ENCODE results near the gene KRT13. TPM values are rescaled to one million over a fixed set of nuclear protein-coding genes. Genes with fewer than 3 reads are reported as not detected.
A peak's percentile ranks its signal among the peaks of the same experiment; 100 is the strongest.

KRT13 gene
- total and polyA plus RNA-seq, 5 experiments from 2014 or later: not detected

DNA sequence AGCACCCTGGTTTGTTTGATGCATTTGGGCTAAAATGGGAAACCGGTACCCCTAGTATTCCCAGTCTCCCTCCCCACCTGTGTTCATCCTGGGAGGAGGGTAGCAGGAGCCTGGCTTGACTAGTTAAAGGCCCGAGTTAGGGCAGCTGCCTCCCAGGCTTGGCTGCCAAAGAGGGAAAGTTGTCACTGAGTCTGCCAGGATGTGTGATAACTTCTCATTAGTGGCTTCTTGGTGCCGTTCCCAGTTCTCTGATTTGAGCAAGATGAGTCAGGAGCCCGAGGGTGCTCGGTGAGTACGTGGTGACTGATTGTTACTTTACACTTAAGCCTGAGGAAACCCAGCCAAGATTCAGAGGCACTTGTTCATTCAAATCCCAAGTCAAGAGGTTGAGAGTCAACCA is 40.7 kb downstream of the KRT13 start:
- Mint-ChIP-seq H3K36me3 (peaks cover 0 to 8% (median 0%) of the 10 kb centered on the region in 3 donors), H3K4me1 (peaks cover 0 to 3% (median 0%) of the 10 kb centered on the region in 4 donors), H3K9me3 (peaks cover 0 to 12% (median 3%) of the 10 kb centered on the region in 9 donors), H3K27me3 (peaks cover 0 to 12% (median 3%) of the 10 kb centered on the region in 5 donors), H3K27ac (peak overlapping the region in 4 of 10 donors; percentile 13 to 89 (median 42)), H3K4me3 (no peak overlapping the region)
- ATAC-seq: no peak
- no peak for DNase-seq
- POLR2A ChIA-PET: no interaction called here

DNA sequence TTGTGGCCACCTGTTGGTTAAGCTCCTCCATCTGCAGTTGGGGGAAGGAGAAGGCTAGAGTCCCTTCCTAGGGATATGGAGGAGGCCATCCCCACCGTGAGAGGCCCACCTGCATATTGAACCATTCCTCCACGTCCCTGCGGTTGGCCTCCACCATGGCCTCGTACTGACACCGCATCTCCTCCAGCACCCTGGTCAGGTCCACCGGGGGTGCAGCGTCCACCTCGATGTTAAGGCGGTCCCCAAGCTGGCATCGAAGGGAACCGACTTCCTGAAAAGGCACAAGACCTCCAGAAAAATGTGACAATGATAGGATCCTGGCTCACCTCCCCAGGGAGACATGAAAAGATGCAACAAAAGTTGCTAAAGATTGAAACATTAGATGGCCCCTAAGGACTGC is 41.2 kb downstream of the KRT13 start:
- H3K4me3 Mint-ChIP-seq: no peak overlapping the region
- no peak for ATAC-seq
- peaks cover 0 to 12% (median 3%) of the 10 kb centered on the region in 5 donors for H3K27me3 Mint-ChIP-seq
- no peak for DNase-seq
- peaks cover 0 to 3% (median 0%) of the 10 kb centered on the region in 4 donors for H3K4me1 Mint-ChIP-seq
- H3K36me3 Mint-ChIP-seq: peaks cover 0 to 8% (median 0%) of the 10 kb centered on the region in 3 donors
- H3K9me3 Mint-ChIP-seq: peaks cover 0 to 12% (median 3%) of the 10 kb centered on the region in 9 donors
- POLR2A ChIA-PET: no interaction called here
- H3K27ac Mint-ChIP-seq: peak overlapping the region in 1 of 10 donors; percentile 43

DNA sequence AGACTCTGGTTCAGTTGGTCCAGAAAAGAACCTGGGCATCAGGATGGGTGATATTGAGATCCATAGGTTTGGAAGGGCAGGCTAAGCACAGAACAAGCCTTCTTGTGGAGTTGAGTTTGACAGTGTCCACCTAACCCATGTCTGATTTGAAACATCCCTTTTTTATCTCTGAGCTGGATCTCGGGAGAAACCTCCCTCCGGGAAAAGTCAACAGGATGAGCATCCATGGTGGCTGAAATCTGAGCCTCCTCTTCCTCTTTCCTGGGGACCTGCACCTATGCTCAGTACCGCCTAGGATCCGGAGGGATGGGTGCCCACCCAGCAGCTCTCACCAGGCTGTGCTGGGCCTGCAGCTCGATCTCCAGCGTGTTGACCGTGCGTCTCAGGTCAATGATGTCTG is 41.7 kb downstream of the KRT13 start:
- peaks cover 0 to 3% (median 0%) of the 10 kb centered on the region in 4 donors for H3K4me1 Mint-ChIP-seq

DNA sequence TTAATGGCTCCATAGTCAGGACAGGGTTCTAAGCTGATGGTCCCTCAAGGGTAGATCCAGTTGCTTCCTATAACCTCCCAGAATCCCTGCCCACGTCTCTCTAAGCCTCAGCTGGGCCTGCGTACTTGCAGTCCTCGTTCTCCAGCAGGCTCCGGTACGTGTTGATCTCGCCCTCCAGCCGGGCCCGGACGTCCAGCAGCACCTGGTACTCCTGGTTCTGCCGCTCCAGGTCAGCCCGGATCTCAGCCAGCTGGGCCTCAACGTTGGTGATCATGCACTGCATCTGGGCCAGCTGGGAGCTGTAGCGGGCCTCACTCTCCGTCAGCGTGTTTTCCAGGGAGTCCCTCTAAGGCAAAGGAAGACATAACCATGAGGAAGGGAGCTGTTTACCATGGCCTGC is 42.7 kb downstream of the KRT13 start:
- DNase-seq (no peak), ATAC-seq (no peak)
- POLR2A ChIA-PET: no interaction called here
- Mint-ChIP-seq H3K4me1 (peaks cover 0 to 3% (median 0%) of the 10 kb centered on the region in 4 donors), H3K36me3 (peaks cover 0 to 2% (median 0%) of the 10 kb centered on the region in 3 donors), H3K27ac (peak overlapping the region in 1 of 10 donors; percentile 23), H3K27me3 (peaks cover 0 to 12% (median 3%) of the 10 kb centered on the region in 5 donors), H3K4me3 (no peak overlapping the region), H3K9me3 (peaks cover 0 to 1% (median 0%) of the 10 kb centered on the region in 9 donors)

More for the DNA sequence above, 41.7 kb downstream of the KRT13 start:
- DNase-seq: no peak
- Mint-ChIP-seq H3K27me3 (peaks cover 0 to 12% (median 3%) of the 10 kb centered on the region in 5 donors), H3K4me3 (no peak overlapping the region), H3K9me3 (peaks cover 0 to 12% (median 3%) of the 10 kb centered on the region in 9 donors), H3K27ac (peak overlapping the region in 1 of 10 donors; percentile 44), H3K36me3 (peaks cover 0 to 8% (median 0%) of the 10 kb centered on the region in 3 donors)
- POLR2A ChIA-PET: no interaction called here
- no peak for ATAC-seq

DNA sequence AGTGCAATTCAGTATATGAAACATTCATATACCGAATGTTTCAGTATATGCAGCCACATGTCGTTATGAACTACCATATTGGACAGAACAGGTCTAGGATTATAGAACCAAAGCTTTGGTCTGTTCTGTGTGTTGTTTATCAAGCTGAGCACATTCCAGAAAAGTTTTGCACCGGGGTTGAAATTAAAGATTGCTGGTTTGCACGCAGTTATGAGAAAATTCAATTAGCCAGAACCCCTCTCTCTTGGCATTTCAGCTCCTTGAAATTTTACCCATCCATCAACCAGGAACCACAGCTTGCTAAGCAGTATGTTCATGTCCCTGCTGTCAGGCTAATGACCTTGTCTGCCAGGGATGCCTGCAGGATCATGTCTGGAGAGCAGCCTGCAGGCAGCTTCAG is 47.7 kb downstream of the KRT13 start:
- Mint-ChIP-seq H3K9me3 (no peaks in the 10 kb centered on the region), H3K36me3 (no peaks in the 10 kb centered on the region), H3K27ac (no peak overlapping the region), H3K27me3 (peaks cover 0 to 10% (median 4%) of the 10 kb centered on the region in 5 donors), H3K4me3 (no peak overlapping the region), H3K4me1 (peaks cover 0 to 3% (median 0%) of the 10 kb centered on the region in 4 donors)
- ATAC-seq (no peak), DNase-seq (no peak)
- POLR2A ChIA-PET: no interaction called here

DNA sequence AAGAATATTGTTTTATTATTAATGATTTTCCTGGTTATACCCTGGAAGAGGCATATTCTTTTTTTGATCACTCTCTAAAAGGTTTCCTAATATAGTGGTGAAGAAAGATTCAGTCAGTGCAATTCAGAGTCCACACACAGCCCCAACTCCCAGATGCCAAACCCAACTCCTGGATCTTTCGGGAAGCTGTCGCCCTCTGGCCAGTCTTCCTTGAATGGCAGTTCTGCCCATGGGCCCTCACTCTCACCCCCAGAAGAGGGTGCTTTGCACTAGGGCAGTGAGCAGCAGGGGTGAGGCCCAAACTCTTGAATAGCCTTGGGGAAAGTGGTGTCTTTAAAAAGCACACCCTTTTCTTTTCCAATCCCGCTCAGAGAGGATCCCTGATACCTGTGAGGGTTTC is 49.2 kb downstream of the KRT13 start:
- POLR2A ChIA-PET: no interaction called here
- DNase-seq: no peak
- Mint-ChIP-seq H3K27ac (no peak overlapping the region), H3K4me3 (no peak overlapping the region), H3K4me1 (peaks cover 0 to 3% (median 0%) of the 10 kb centered on the region in 4 donors), H3K36me3 (no peaks in the 10 kb centered on the region), H3K9me3 (no peaks in the 10 kb centered on the region), H3K27me3 (peaks cover 0 to 6% (median 1%) of the 10 kb centered on the region in 5 donors)
- ATAC-seq: no peak

DNA sequence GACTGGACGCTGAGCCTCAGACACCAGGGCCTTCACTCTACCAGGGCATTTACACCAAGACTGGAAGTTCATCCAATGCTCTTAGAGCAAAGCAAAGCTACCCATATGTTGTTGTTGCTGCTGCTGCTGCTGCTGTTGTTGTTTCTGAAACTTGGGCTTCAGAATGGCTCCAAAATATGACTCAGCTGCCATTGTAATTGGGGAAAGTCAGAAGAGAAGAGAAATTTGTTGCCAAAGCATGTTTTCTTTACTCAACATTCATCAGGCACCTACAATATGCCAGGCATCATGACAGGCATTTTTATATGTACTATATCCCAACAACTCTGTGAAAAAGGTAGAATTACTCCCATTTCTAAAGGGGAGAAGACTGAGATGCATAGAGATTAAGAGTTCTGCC is 50.2 kb downstream of the KRT13 start:
- Mint-ChIP-seq H3K36me3 (no peaks in the 10 kb centered on the region), H3K9me3 (no peaks in the 10 kb centered on the region), H3K27me3 (peaks cover 1 to 6% (median 4%) of the 10 kb centered on the region in 5 donors), H3K27ac (no peak overlapping the region), H3K4me1 (peaks cover 0 to under 1% (median 0%) of the 10 kb centered on the region in 4 donors), H3K4me3 (no peak overlapping the region)
- POLR2A ChIA-PET: no interaction called here
- no peak for DNase-seq
- ATAC-seq: no peak

DNA sequence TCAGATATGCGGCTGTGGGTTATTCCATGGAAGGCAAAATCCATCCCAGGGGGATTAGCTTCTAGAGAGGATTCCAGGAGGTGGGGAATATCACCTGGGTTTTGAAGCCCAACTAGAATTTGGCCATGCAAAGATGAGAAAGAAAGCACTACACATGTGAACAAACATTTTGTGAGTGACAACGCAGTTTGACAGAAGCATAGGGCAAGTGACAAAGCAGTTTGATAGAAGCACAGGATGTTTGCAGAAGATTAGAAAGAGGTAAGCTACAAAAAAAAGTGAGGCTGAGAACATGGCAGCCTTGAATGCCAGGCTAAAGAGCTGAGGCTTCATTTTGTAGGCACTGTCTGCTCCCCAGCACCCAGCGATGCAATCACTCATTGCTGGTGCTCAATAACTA is 52.3 kb downstream of the KRT13 start:
- H3K27me3 Mint-ChIP-seq: peaks cover 2 to 9% (median 3%) of the 10 kb centered on the region in 5 donors
- no peak for ATAC-seq
- DNase-seq: no peak
- H3K36me3 Mint-ChIP-seq: no peaks in the 10 kb centered on the region
- no peak overlapping the region for H3K4me3 Mint-ChIP-seq
- H3K4me1 Mint-ChIP-seq: no peaks in the 10 kb centered on the region
- H3K27ac Mint-ChIP-seq: no peak overlapping the region
- no peaks in the 10 kb centered on the region for H3K9me3 Mint-ChIP-seq
- POLR2A ChIA-PET: no interaction called here

DNA sequence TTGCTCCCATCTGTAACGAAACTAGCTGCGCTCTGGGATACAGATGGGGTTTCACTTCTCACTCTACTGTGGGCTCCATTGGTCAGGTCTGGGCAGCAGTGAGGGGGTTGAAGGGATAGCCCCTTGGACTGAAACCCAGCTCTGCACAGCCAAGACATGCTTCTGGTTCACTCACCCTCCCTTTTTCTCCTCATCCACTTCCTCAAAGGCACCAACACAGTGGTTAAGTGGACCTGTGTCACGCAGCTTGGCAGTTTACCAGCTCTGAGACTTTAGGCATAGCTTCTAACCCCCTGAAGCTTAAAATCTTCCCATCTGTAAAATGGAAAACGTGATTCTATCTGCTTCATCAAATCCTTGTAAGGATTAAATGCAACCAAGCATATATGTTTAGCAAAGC is 53.1 kb downstream of the KRT13 start:
- ATAC-seq: no peak

DNA sequence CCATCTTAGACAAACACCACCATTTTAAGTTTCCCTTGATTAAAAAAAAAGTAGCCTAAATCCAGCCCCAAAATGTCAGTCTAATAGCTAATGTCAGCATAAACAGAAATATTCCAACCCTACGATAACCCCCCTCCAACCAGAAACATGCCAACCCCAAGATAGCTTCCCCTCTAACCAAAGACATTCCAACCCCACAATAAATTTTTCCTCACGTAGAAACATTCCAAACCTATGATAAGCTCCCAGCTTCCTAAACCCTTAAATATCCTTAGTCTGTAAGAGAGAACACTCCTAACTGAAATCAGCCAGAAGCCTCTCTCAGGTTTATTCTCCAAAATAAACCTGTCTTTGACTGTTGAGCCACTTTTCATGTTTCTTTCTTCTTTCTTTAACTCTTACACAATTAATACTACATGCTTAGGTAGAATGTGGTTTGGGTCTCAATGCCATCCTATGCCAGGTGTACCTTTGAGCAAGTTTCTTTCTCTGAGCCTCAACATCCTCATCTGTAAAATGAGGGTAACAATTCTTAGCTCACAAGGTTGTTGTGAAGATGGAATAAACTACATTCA is 54.2 kb downstream of the KRT13 start:
- POLR2A ChIA-PET: no interaction called here
- peak overlapping the region in 1 of 10 donors; percentile 75 for H3K27ac Mint-ChIP-seq
- H3K36me3 Mint-ChIP-seq: no peaks in the 10 kb centered on the region
- DNase-seq: no peak
- H3K9me3 Mint-ChIP-seq: no peaks in the 10 kb centered on the region
- no peak overlapping the region for H3K4me3 Mint-ChIP-seq
- ATAC-seq: no peak
- H3K27me3 Mint-ChIP-seq: peaks cover 2 to 9% (median 5%) of the 10 kb centered on the region in 5 donors
- H3K4me1 Mint-ChIP-seq: peaks cover 0 to 2% (median 0%) of the 10 kb centered on the region in 4 donors

More for the DNA sequence above, 53.1 kb downstream of the KRT13 start:
- POLR2A ChIA-PET: no interaction called here
- Mint-ChIP-seq H3K4me3 (no peak overlapping the region), H3K9me3 (no peaks in the 10 kb centered on the region), H3K36me3 (no peaks in the 10 kb centered on the region), H3K27ac (peak overlapping the region in 1 of 10 donors; percentile 35), H3K27me3 (peaks cover 2 to 9% (median 3%) of the 10 kb centered on the region in 5 donors), H3K4me1 (no peaks in the 10 kb centered on the region)
- no peak for DNase-seq

Small RNA genes lying within 50 kb of the gene (microRNA-seq; reads per million reads assigned to microRNA genes)
- not detected for gene MIR6510 (ENCODE audit: borderline microRNAs expressed)

Other genes starting within 250 kb of the KRT13 start
- gene KRTAP9-6, start 240.2 kb downstream of the KRT13 start, total RNA-seq: not detected
- not detected for gene KRTAP9-6, start 240.2 kb downstream of the KRT13 start, polyA plus RNA-seq
- gene KRTAP9-7, start 229.9 kb downstream of the KRT13 start, total RNA-seq: not detected
- gene KRTAP9-7, start 229.9 kb downstream of the KRT13 start, polyA plus RNA-seq: not detected
- not detected for gene KRTAP29-1, start 202.8 kb downstream of the KRT13 start, total RNA-seq
- 1 to 10 TPM in 1 of 3 donors, not detected in 2; 1.1 TPM for gene KRTAP29-1, start 202.8 kb downstream of the KRT13 start, polyA plus RNA-seq
- under 1 TPM in 1 of 2 experiments, not detected in 1; 0.23 TPM for gene KRTAP16-1, start 196.3 kb downstream of the KRT13 start, total RNA-seq
- under 1 TPM in 1 of 3 donors, not detected in 2; 0.12 TPM for gene KRTAP16-1, start 196.3 kb downstream of the KRT13 start, polyA plus RNA-seq
- not detected for gene KRTAP17-1, start 189.9 kb downstream of the KRT13 start, total RNA-seq
- not detected for gene KRTAP17-1, start 189.9 kb downstream of the KRT13 start, polyA plus RNA-seq
- not detected for gene KRT33A, start 154.8 kb downstream of the KRT13 start, total RNA-seq
- gene KRT33A, start 154.8 kb downstream of the KRT13 start, polyA plus RNA-seq: not detected
- gene KRT33B, start 135.8 kb downstream of the KRT13 start, total RNA-seq: not detected
- gene KRT33B, start 135.8 kb downstream of the KRT13 start, polyA plus RNA-seq: not detected
- not detected for gene KRT34, start 123.3 kb downstream of the KRT13 start, total RNA-seq
- not detected for gene KRT34, start 123.3 kb downstream of the KRT13 start, polyA plus RNA-seq
- gene KRT31, start 108.0 kb downstream of the KRT13 start, total RNA-seq: not detected
- not detected for gene KRT31, start 108.0 kb downstream of the KRT13 start, polyA plus RNA-seq
- gene KRT37, start 81.0 kb downstream of the KRT13 start, total RNA-seq: not detected
- not detected for gene KRT37, start 81.0 kb downstream of the KRT13 start, polyA plus RNA-seq
- gene KRT38, start 64.6 kb downstream of the KRT13 start, total RNA-seq: not detected
- gene KRT38, start 64.6 kb downstream of the KRT13 start, polyA plus RNA-seq: not detected
- gene KRT32, start 38.2 kb downstream of the KRT13 start, total RNA-seq: not detected
- gene KRT32, start 38.2 kb downstream of the KRT13 start, polyA plus RNA-seq: not detected
- gene KRT35, start 24.5 kb downstream of the KRT13 start, total RNA-seq: not detected
- gene KRT35, start 24.5 kb downstream of the KRT13 start, polyA plus RNA-seq: not detected
- gene KRT36, start 15.7 kb downstream of the KRT13 start, total RNA-seq: not detected
- not detected for gene KRT36, start 15.7 kb downstream of the KRT13 start, polyA plus RNA-seq
- not detected for gene KRT15, start 13.3 kb upstream of the KRT13 start, total RNA-seq
- not detected for gene KRT15, start 13.3 kb upstream of the KRT13 start, polyA plus RNA-seq
- gene KRT19, start 22.7 kb upstream of the KRT13 start, total RNA-seq: not detected
- not detected for gene KRT19, start 22.7 kb upstream of the KRT13 start, polyA plus RNA-seq
- gene KRT9, start 66.4 kb upstream of the KRT13 start, total RNA-seq: not detected
- gene KRT9, start 66.4 kb upstream of the KRT13 start, polyA plus RNA-seq: not detected
- not detected for gene KRT14, start 81.3 kb upstream of the KRT13 start, total RNA-seq
- not detected for gene KRT14, start 81.3 kb upstream of the KRT13 start, polyA plus RNA-seq
- not detected for gene KRT16, start 107.2 kb upstream of the KRT13 start, total RNA-seq
- gene KRT16, start 107.2 kb upstream of the KRT13 start, polyA plus RNA-seq: not detected
- not detected for gene KRT17, start 119.0 kb upstream of the KRT13 start, total RNA-seq
- not detected for gene KRT17, start 119.0 kb upstream of the KRT13 start, polyA plus RNA-seq
- 1,000 to 10,000 TPM; 1,007 to 1,051 TPM for gene EIF1, start 183.3 kb upstream of the KRT13 start, total RNA-seq
- gene EIF1, start 183.3 kb upstream of the KRT13 start, polyA plus RNA-seq: 1,000 to 10,000 TPM; 1,100 to 1,335 (median 1,160) TPM
- gene GAST, start 206.7 kb upstream of the KRT13 start, total RNA-seq: not detected
- gene GAST, start 206.7 kb upstream of the KRT13 start, polyA plus RNA-seq: not detected
- gene HAP1, start 229.0 kb upstream of the KRT13 start, total RNA-seq: under 1 TPM in 1 of 2 experiments, not detected in 1; 0.11 TPM
- gene HAP1, start 229.0 kb upstream of the KRT13 start, polyA plus RNA-seq: not detected